Measurements from ENCODE around the gene CSRP3. TPM values are rescaled to one million over a fixed set of nuclear protein-coding genes. Genes with fewer than 3 reads are reported as not detected.

Gene CSRP3
- total RNA-seq, 2 experiments from 2014 or later: not detected

DNA sequence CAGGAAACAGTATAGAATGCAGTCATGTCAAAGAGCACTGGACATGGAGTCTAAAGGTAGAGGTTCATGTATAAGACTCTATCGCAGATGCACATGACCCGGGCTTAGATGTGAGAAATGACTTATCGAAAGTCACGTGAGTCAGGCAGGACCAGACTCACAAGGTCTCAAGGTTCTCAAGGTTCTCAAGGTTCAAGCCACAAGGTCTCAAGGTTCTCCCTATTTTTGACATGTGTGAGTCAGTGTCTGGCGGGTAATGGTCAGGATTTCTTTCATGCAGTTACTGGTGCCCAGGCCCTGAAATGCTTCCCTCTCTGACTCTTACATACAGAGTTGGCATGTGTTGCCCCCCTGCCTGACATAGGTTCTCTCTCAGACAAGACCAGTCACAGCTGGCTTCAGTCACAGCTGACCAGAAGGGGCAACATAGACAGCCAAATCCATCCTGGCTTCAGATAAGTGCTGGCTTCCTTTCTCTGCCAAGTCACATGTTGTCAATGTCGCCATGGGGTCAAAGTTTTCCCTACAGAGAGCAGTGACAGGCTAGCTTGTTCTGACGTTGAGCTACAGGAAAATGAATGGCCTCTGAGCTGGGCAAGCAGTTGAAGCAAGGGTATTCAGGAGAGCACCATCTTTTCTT is 10.1 kb downstream of the CSRP3 start:
- Histone ChIP-seq H3K9me3 (ENCODE audit: control insufficient read depth in 1 of 2, insufficient read depth in 1 of 2, low read length in 2 of 2) (no peaks in the 10 kb centered on the region), H3K27me3 (ENCODE audit: control insufficient read depth in 1 of 2, insufficient read depth in 2 of 2, low read length in 2 of 2) (no peaks in the 10 kb centered on the region), H3K36me3 (ENCODE audit: insufficient read depth, low read length) (no peaks in the 10 kb centered on the region), H3K4me1 (ENCODE audit: insufficient read depth, low read length) (no peaks in the 10 kb centered on the region), H3K27ac (ENCODE audit: low read depth in 1 of 2, low read length in 2 of 2) (no peak overlapping the region), H3K4me3 (ENCODE audit: low read length) (no peak overlapping the region)
- no peaks in the 10 kb centered on the region for H3K27me3 Mint-ChIP-seq
- POLR2A ChIA-PET: interaction anchor here (0.6 kb wide), 1 partner anchor 850 kb away, joined by 3 read pairs; no protein-coding TSS in a partner anchor
- CTCF ChIA-PET: no interaction called here
- H3K36me3 Mint-ChIP-seq (ENCODE audit: low read depth): no peaks in the 10 kb centered on the region
- H3K9me3 Mint-ChIP-seq: no peaks in the 10 kb centered on the region
- ATAC-seq (ENCODE audit: poor library complexity) (no peak), DNase-seq (no peak)
- H3K27ac Mint-ChIP-seq: no peak overlapping the region
- no peak overlapping the region for H3K4me3 Mint-ChIP-seq
- TF ChIP-seq, protein P1, sequence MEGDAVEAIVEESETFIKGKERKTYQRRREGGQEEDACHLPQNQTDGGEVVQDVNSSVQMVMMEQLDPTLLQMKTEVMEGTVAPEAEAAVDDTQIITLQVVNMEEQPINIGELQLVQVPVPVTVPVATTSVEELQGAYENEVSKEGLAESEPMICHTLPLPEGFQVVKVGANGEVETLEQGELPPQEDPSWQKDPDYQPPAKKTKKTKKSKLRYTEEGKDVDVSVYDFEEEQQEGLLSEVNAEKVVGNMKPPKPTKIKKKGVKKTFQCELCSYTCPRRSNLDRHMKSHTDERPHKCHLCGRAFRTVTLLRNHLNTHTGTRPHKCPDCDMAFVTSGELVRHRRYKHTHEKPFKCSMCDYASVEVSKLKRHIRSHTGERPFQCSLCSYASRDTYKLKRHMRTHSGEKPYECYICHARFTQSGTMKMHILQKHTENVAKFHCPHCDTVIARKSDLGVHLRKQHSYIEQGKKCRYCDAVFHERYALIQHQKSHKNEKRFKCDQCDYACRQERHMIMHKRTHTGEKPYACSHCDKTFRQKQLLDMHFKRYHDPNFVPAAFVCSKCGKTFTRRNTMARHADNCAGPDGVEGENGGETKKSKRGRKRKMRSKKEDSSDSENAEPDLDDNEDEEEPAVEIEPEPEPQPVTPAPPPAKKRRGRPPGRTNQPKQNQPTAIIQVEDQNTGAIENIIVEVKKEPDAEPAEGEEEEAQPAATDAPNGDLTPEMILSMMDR (IDR thresholded peaks at IDR 0.05): no peak
- intact Hi-C loops (cut with DNase I, micrococcal nuclease): no loop called here
- no peaks in the 10 kb centered on the region for H3K4me1 Mint-ChIP-seq (ENCODE audit: low read depth)

DNA sequence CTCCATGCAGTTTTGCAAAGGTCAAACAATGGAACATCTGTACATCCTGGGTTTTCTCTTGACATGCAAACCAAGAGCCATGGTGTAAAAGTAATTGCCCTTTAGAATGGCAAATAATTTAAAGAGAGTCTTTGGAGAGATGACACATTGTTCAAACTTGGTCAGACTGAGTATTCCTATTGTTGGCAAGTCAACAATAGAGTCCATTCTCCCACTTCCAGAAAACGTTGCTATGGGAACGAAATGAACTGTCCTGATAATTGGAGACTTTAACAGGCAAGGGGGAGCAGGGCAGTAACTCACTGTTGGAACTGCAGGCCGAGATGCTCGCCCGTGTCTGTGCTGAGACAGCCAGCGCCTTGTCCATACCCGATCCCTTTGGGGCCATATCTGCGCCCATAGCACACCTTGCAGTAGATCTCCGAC is 13.9 kb downstream of the CSRP3 start:
- Histone ChIP-seq H3K36me3 (ENCODE audit: insufficient read depth, low read length) (no peaks in the 10 kb centered on the region), H3K27ac (ENCODE audit: low read depth in 1 of 2, low read length in 2 of 2) (no peak overlapping the region), H3K4me1 (ENCODE audit: insufficient read depth, low read length) (no peaks in the 10 kb centered on the region), H3K27me3 (ENCODE audit: control insufficient read depth in 1 of 2, insufficient read depth in 2 of 2, low read length in 2 of 2) (no peaks in the 10 kb centered on the region), H3K9me3 (ENCODE audit: control insufficient read depth in 1 of 2, insufficient read depth in 1 of 2, low read length in 2 of 2) (no peaks in the 10 kb centered on the region), H3K4me3 (ENCODE audit: low read length) (no peak overlapping the region)
- POLR2A ChIA-PET: no interaction called here
- ATAC-seq (ENCODE audit: poor library complexity) (no peak), DNase-seq (no peak)
- H3K27me3 Mint-ChIP-seq: no peaks in the 10 kb centered on the region
- CTCF ChIA-PET: no interaction called here
- H3K4me1 Mint-ChIP-seq (ENCODE audit: low read depth): no peaks in the 10 kb centered on the region
- H3K27ac Mint-ChIP-seq: no peak overlapping the region
- no peak overlapping the region for H3K4me3 Mint-ChIP-seq
- H3K9me3 Mint-ChIP-seq: no peaks in the 10 kb centered on the region
- no peaks in the 10 kb centered on the region for H3K36me3 Mint-ChIP-seq (ENCODE audit: low read depth)
- intact Hi-C loops (cut with DNase I, micrococcal nuclease): no loop called here
- TF ChIP-seq, protein P1 (IDR thresholded peaks at IDR 0.05): no peak

DNA sequence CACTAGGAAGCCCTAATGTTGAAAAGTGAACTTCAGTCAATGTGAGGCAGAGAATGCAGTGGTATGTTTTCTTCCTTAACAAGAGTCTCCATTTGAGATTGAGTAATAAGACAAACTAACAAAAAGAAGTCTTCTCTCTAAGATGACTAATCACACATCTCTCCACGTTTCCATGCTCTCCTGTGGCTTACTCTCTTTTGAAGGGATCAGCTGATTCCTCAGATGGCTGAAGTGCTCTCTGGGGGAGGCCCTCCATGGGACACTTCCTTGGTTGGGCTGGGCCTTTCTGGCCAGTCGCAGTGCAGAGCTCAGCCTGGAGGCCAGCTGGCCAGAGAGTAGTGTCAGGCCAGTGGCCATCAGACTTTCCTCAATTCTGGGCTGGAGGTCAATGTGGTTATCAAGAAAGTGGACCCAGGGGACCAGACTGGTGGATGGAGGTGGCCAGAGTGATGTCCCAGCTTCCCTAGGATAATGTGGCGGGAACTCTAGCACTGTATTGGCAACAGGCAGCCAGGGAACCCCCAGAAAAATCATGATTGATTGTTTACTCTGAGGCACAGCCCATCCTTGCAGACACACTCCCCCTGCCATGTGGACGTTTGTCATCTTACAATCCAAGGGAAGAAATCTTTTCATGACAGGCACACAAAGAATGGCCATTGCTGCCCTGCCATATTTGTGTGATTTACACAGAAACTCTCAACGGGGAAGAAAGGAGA is 14.5 kb downstream of the CSRP3 start:
- no peaks in the 10 kb centered on the region for H3K4me1 Mint-ChIP-seq (ENCODE audit: low read depth)
- Histone ChIP-seq H3K36me3 (ENCODE audit: insufficient read depth, low read length) (no peaks in the 10 kb centered on the region), H3K4me3 (ENCODE audit: low read length) (no peak overlapping the region), H3K9me3 (ENCODE audit: control insufficient read depth in 1 of 2, insufficient read depth in 1 of 2, low read length in 2 of 2) (no peaks in the 10 kb centered on the region), H3K27ac (ENCODE audit: low read depth in 1 of 2, low read length in 2 of 2) (no peak overlapping the region), H3K4me1 (ENCODE audit: insufficient read depth, low read length) (no peaks in the 10 kb centered on the region), H3K27me3 (ENCODE audit: control insufficient read depth in 1 of 2, insufficient read depth in 2 of 2, low read length in 2 of 2) (no peaks in the 10 kb centered on the region)
- H3K27ac Mint-ChIP-seq: no peak overlapping the region
- ChIA-PET POLR2A (no interaction called here), CTCF (no interaction called here)
- H3K36me3 Mint-ChIP-seq (ENCODE audit: low read depth): no peaks in the 10 kb centered on the region
- H3K9me3 Mint-ChIP-seq: no peaks in the 10 kb centered on the region
- intact Hi-C loops (cut with DNase I, micrococcal nuclease): no loop called here
- no peak for DNase-seq
- no peaks in the 10 kb centered on the region for H3K27me3 Mint-ChIP-seq
- TF ChIP-seq, protein P1 (IDR thresholded peaks at IDR 0.05): no peak
- H3K4me3 Mint-ChIP-seq: no peak overlapping the region
- ATAC-seq (ENCODE audit: poor library complexity): no peak
